ENCODE data around the gene KDM4C. TPM values are rescaled to one million over a fixed set of nuclear protein-coding genes. Genes with fewer than 3 reads are reported as not detected.

Gene KDM4C
- polyA plus RNA-seq, 1 donor (not counting 4 experiments of a cell fraction or from before 2014, with no cell fraction given): 17.2 TPM

GRCh38 chr9:6959270-6960000 lies 201.7 kb downstream of the KDM4C start:
- Histone ChIP-seq H3K4me3 (ENCODE audit: control insufficient read depth in 2 of 3, extremely low read depth in 1 of 3, insufficient read depth in 2 of 3, low read depth in 1 of 3, low read length in 3 of 3) (no peak overlapping the region), H4K20me1 (ENCODE audit: control insufficient read depth, extremely low read depth, insufficient read depth, low read length) (no peaks in the 10 kb centered on the region), H3K27me3 (ENCODE audit: control insufficient read depth, extremely low read depth, insufficient read depth, low read length) (no peaks in the 10 kb centered on the region), H3K36me3 (ENCODE audit: control insufficient read depth in 2 of 2, extremely low read depth in 1 of 2, insufficient read depth in 2 of 2, low read length in 2 of 2) (peaks cover 0 to 2% of the 10 kb centered on the region in 2 experiments), H3K9me3 (ENCODE audit: control insufficient read depth, low read depth, low read length) (no peaks in the 10 kb centered on the region), H3K9me1 (ENCODE audit: control insufficient read depth, extremely low read depth, insufficient read depth, low read length) (no peaks in the 10 kb centered on the region), H3K4me1 (ENCODE audit: control insufficient read depth, extremely low read depth, insufficient read depth, low read length) (no peaks in the 10 kb centered on the region), H3K79me2 (ENCODE audit: control insufficient read depth, insufficient read depth, low read length) (no peaks in the 10 kb centered on the region), H2AFZ (ENCODE audit: control insufficient read depth, low read length) (no peak overlapping the region), H3K9ac (ENCODE audit: control insufficient read depth, extremely low read depth, insufficient read depth, low read length) (no peak overlapping the region), H3K4me2 (ENCODE audit: control insufficient read depth, extremely low read depth, insufficient read depth, low read depth, low read length) (no peak overlapping the region), H3K27ac (ENCODE audit: control insufficient read depth, insufficient read depth, low read length) (no peak overlapping the region)
- TF ChIP-seq EZH2 (IDR thresholded peaks at IDR 0.05; ENCODE audit: low read length) (no peak), CTCF (optimal IDR thresholded peaks at IDR 0.05 in 1 of 3, IDR thresholded peaks at IDR 0.05 in 1 of 3, conservative IDR thresholded peaks at IDR 0.05 in 1 of 3; ENCODE audit: extremely low read depth in 1 of 3, insufficient read depth in 2 of 3, low read length in 3 of 3) (no peak)
- no peak for FAIRE-seq
- no peak for DNase-seq (ENCODE audit: low read depth, low spot score)
- dilution Hi-C loops (cut with MboI; ENCODE audit: extremely low pct_ligation_motif_present, low sequenced_read_pairs): no loop called here

- Histone ChIP-seq H3K4me3 (ENCODE audit: control insufficient read depth in 2 of 3, extremely low read depth in 1 of 3, insufficient read depth in 2 of 3, low read depth in 1 of 3, low read length in 3 of 3) (no peak overlapping the region), H3K36me3 (ENCODE audit: control insufficient read depth in 2 of 2, extremely low read depth in 1 of 2, insufficient read depth in 2 of 2, low read length in 2 of 2) (peaks cover 0 to 2% of the 10 kb centered on the region in 2 experiments), H3K4me2 (ENCODE audit: control insufficient read depth, extremely low read depth, insufficient read depth, low read depth, low read length) (no peak overlapping the region), H3K9me1 (ENCODE audit: control insufficient read depth, extremely low read depth, insufficient read depth, low read length) (no peaks in the 10 kb centered on the region), H2AFZ (ENCODE audit: control insufficient read depth, low read length) (no peak overlapping the region), H3K27me3 (ENCODE audit: control insufficient read depth, extremely low read depth, insufficient read depth, low read length) (no peaks in the 10 kb centered on the region), H3K9me3 (ENCODE audit: control insufficient read depth, low read depth, low read length) (no peaks in the 10 kb centered on the region), H4K20me1 (ENCODE audit: control insufficient read depth, extremely low read depth, insufficient read depth, low read length) (no peaks in the 10 kb centered on the region), H3K4me1 (ENCODE audit: control insufficient read depth, extremely low read depth, insufficient read depth, low read length) (no peaks in the 10 kb centered on the region), H3K27ac (ENCODE audit: control insufficient read depth, insufficient read depth, low read length) (no peak overlapping the region), H3K79me2 (ENCODE audit: control insufficient read depth, insufficient read depth, low read length) (no peaks in the 10 kb centered on the region), H3K9ac (ENCODE audit: control insufficient read depth, extremely low read depth, insufficient read depth, low read length) (no peak overlapping the region)
- FAIRE-seq (no peak), DNase-seq (ENCODE audit: low read depth, low spot score) (no peak)
- dilution Hi-C loops (cut with MboI; ENCODE audit: extremely low pct_ligation_motif_present, low sequenced_read_pairs): no loop called here
- no peak for TF ChIP-seq EZH2 (IDR thresholded peaks at IDR 0.05; ENCODE audit: low read length)
- TF ChIP-seq CTCF (optimal IDR thresholded peaks at IDR 0.05 in 1 of 3, IDR thresholded peaks at IDR 0.05 in 1 of 3, conservative IDR thresholded peaks at IDR 0.05 in 1 of 3; ENCODE audit: extremely low read depth in 1 of 3, insufficient read depth in 2 of 3, low read length in 3 of 3): no peak
Observed at GRCh38 chr9:6960777-6961176, 203.0 kb downstream of the KDM4C start.
